ENCODE measurements around the gene STOX2.

- TF ChIP-seq POLR2A (IDR thresholded peaks at IDR 0.05) (no peak), CTCF (IDR thresholded peaks at IDR 0.05) (no peak), EP300 (IDR thresholded peaks at IDR 0.05) (no peak), POLR2AphosphoS5 (IDR thresholded peaks at IDR 0.05) (no peak)
These were observed 116.3 kb downstream of the STOX2 start for GRCh38 chr4:184021389-184021788.
